HEK293T (cell line): ENCODE results near the gene ZBTB17.

ENCODE experiments used
- CTCF ChIA-PET: fragments of 350-600 bp; formaldehyde crosslinking; extraction: SDS; loops from one replicate; lab custom pipeline; 2021; ENCODE audit warnings: antibody characterized with exemption, inconsistent platforms; lab: Yijun Ruan, JAX
- POLR2A ChIA-PET: fragments of 350-600 bp; formaldehyde crosslinking; extraction: SDS; loops from one replicate; lab custom pipeline; 2020; ENCODE audit warnings: antibody characterized with exemption, inconsistent platforms; lab: Yijun Ruan, JAX
- DNase-seq: peaks from one replicate; pipeline ENCODE4 v3.0.0; 2012; ENCODE audit warnings: mixed read lengths; ENCODE audit errors: extremely low spot score
- ARNT ChIP-seq: fragments of 450-650 bp; IDR thresholded peaks from 2 replicates; pipeline ENCODE4 v1.6.1; 2017; ENCODE audit warnings: mild to moderate bottlenecking
- BHLHE40 ChIP-seq: fragments of 450-650 bp; IDR thresholded peaks from 2 replicates; pipeline ENCODE4 v1.6.1; 2016; ENCODE audit warnings: mild to moderate bottlenecking, moderate library complexity, borderline replicate concordance
- CTBP1 ChIP-seq: fragments of 450-650 bp; IDR thresholded peaks from 2 replicates; pipeline ENCODE4 v1.6.1; 2016; ENCODE audit warnings: borderline replicate concordance
- ELF4 ChIP-seq: fragments of 450-650 bp; IDR thresholded peaks from 2 replicates; pipeline ENCODE4 v1.6.1; 2017; ENCODE audit warnings: antibody characterized with exemption
- FOXA1 ChIP-seq: fragments of 450-650 bp; IDR thresholded peaks from 2 replicates; pipeline ENCODE4 v1.6.1; 2016; ENCODE audit warnings: mild to moderate bottlenecking
- FOXK2 ChIP-seq: fragments of 450-650 bp; IDR thresholded peaks from 2 replicates; pipeline ENCODE4 v1.6.1; 2016; ENCODE audit warnings: mild to moderate bottlenecking
- FOXM1 ChIP-seq: fragments of 450-650 bp; IDR thresholded peaks from 2 replicates; pipeline ENCODE4 v1.6.1; 2017; ENCODE audit warnings: mild to moderate bottlenecking, borderline replicate concordance
- HDGF ChIP-seq: fragments of 450-650 bp; IDR thresholded peaks from 2 replicates; pipeline ENCODE4 v1.6.1; 2017; ENCODE audit warnings: antibody characterized with exemption, borderline replicate concordance
- L3MBTL2 ChIP-seq: fragments of 450-650 bp; conservative IDR thresholded peaks from 2 replicates; pipeline ENCODE4 v1.6.1; 2016; ENCODE audit warnings: mild to moderate bottlenecking
- LEF1 ChIP-seq: fragments of 450-650 bp; IDR thresholded peaks from 2 replicates; pipeline ENCODE4 v1.6.1; 2017; ENCODE audit warnings: mild to moderate bottlenecking, borderline replicate concordance
- NFRKB ChIP-seq: fragments of 450-650 bp; IDR thresholded peaks from 2 replicates; pipeline ENCODE4 v1.6.1; 2016; ENCODE audit warnings: mild to moderate bottlenecking, moderate library complexity
- SP1 ChIP-seq: fragments of 450-650 bp; IDR thresholded peaks from 2 replicates; pipeline ENCODE4 v1.6.1; 2017
- SUZ12 ChIP-seq: fragments of 450-650 bp; IDR thresholded peaks from 2 replicates; pipeline ENCODE4 v1.6.1; 2016; ENCODE audit warnings: mild to moderate bottlenecking
- TARDBP ChIP-seq: fragments of 450-650 bp; IDR thresholded peaks from 2 replicates; pipeline ENCODE4 v1.6.1; 2016
- ZNF384 ChIP-seq: fragments of 450-650 bp; IDR thresholded peaks from 2 replicates; pipeline ENCODE4 v1.6.1; 2016
- TF ChIP-seq, protein P1 (sequence below): fragments of 450-650 bp; IDR thresholded peaks from 2 replicates; pipeline ENCODE4 v1.6.1; 2016

Gene ZBTB17

DNA sequence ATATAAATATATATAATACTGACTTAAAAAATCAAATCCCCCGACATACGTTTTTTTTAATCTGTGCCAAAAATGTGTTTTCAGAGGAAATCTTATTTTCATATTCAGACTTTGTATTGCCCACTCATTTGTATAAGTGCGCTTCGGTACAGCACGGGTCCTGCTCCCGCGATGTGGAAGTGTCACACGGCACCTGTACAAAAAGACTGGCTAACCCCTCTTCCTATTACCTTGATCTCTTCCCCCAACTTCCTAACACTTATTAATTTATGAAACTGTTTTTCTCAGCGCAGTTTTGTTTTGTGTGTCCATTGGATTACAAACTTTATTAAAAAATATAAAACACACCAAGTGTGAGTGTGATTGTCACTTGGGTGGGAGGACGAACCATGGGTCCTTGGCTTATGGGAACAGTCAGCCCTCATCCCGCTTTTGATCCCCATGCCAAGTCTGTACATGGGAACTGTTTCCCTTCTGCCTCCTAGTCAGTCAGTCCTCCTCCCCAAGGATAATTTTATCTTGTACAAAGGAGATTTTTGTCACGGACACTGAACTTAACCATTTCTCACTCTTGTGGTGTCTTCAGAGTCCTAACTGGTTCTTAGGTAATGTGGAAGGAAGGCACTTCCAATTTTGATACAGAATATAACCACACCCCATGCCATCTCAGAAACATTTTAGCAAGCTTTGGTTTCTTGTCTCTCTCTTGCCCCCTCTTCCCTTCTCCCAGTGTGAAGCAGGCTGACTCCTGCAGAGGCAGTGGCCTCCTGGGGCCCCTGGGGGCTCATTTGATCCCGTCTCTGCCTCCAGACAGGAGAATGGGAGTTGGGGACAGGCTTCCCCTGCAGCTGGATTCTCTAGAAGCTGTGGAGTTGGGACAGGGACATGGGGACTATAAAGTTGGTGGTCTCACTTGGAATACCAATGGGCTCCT, 35.5 kb downstream of the ZBTB17 start:
- CTCF ChIA-PET, result no interaction called here
- DNase-seq, result no peak
- TF ChIP-seq LEF1, result no peak
- POLR2A ChIA-PET, result no interaction called here

DNA sequence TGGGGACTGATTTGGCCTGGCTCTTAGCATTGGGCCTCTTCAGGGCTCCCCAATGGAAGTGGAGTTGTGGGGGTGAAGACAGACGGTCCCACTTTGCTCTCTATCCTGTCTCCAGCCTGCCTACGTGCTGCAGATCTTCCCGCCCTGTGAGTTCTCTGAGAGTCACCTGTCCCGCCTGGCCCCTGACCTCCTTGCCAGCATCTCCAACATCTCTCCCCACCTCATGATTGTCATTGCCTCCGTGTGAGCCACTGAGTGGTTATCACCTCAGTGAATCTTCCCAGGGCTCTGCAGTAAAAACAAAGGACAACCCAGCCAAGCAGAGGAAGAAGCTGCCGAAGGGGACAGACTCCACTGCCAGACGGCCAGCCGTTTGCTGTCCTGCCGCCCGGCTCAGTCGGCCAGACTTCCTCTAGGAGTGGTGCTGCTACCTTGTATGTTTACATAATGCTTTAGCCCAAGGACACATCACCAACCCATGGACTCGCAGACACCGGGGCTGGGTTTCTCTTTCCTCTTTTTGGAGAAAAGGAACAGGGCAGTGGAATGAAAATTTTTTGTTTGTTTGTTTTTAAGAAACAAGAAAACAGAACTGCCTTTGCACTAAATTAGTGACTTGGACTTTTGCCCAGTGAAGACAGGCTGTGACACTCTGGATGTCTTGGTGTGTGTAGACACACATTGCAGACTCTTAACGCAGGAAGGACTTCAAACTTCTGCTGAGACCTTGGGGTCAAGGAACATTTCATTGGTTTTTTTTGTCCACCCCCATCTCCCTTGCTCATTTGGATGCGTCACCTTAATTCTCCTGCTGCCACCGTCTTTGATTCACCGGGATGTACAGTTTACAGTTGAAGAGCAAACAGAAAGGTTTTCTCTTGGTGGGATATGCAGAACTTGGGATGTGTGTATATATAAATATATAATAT, 36.5 kb downstream of the ZBTB17 start:
- ChIA-PET CTCF (no interaction called here), POLR2A (no interaction called here)
- DNase-seq, result no peak
- TF ChIP-seq, protein P1, sequence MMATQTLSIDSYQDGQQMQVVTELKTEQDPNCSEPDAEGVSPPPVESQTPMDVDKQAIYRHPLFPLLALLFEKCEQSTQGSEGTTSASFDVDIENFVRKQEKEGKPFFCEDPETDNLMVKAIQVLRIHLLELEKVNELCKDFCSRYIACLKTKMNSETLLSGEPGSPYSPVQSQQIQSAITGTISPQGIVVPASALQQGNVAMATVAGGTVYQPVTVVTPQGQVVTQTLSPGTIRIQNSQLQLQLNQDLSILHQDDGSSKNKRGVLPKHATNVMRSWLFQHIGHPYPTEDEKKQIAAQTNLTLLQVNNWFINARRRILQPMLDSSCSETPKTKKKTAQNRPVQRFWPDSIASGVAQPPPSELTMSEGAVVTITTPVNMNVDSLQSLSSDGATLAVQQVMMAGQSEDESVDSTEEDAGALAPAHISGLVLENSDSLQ, result no peak
- TF ChIP-seq L3MBTL2, result no peak
- TF ChIP-seq LEF1, result no peak
- TF ChIP-seq FOXA1, result no peak
- no peak for TF ChIP-seq ZNF384
- TF ChIP-seq ELF4, result no peak
- TF ChIP-seq CTBP1, result no peak
- TF ChIP-seq NFRKB, result no peak
- TF ChIP-seq FOXM1, result no peak
- TF ChIP-seq BHLHE40, result no peak
- no peak for TF ChIP-seq ARNT
- no peak for TF ChIP-seq TARDBP
- TF ChIP-seq FOXK2, result no peak

GRCh38 chr1:15938628-15939161, 37.2 kb downstream of the ZBTB17 start:
- no peak for DNase-seq
- TF ChIP-seq ZNF384 (no peak), ELF4 (no peak), TARDBP (no peak), FOXK2 (no peak), SUZ12 (no peak), HDGF (no peak)
- ChIA-PET CTCF (interaction anchor here (1.7 kb wide), 1 partner anchor 13 kb away, joined by 5 read pairs; no protein-coding TSS in a partner anchor), POLR2A (no interaction called here)

DNA sequence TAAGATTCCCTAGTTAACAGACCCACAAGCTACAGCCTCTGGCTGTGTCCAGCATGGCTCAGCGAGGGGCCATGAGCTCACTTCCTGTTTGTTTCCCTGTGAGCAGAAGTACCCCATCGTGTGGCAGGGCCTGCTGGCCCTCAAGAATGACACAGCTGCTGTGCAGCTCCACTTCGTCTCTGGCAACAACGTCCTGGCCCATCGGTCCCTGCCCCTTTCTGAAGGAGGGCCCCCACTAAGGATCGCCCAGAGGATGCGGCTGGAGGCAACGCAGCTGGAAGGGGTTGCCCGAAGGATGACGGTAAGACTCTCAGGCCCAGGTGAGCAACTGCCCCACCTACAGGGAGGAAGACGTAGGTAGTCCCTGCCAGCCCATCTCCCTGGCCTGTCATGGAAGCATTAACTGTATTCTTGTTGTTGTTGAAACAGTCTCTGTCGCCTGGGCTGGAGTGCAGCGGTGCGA, 38.2 kb downstream of the ZBTB17 start:
- POLR2A ChIA-PET, result interaction anchor here (0.9 kb wide), 1 partner anchor 88 kb away, joined by 4 read pairs; no protein-coding TSS in a partner anchor
- DNase-seq, result no peak
- TF ChIP-seq HDGF, result no peak
- TF ChIP-seq SUZ12, result no peak
- TF ChIP-seq ZNF384, result no peak
- TF ChIP-seq TARDBP, result no peak
- TF ChIP-seq FOXM1, result no peak
- no peak for TF ChIP-seq SP1
- no peak for TF ChIP-seq NFRKB
- no peak for TF ChIP-seq CTBP1
- TF ChIP-seq BHLHE40, result no peak
- no peak for TF ChIP-seq FOXK2
- TF ChIP-seq, protein P1, result no peak
- CTCF ChIA-PET, result interaction anchor here (0.7 to 1.7 kb wide), 2 partner anchors 12 to 109 kb away, joined by 3 to 5 read pairs; no protein-coding TSS in a partner anchor

DNA sequence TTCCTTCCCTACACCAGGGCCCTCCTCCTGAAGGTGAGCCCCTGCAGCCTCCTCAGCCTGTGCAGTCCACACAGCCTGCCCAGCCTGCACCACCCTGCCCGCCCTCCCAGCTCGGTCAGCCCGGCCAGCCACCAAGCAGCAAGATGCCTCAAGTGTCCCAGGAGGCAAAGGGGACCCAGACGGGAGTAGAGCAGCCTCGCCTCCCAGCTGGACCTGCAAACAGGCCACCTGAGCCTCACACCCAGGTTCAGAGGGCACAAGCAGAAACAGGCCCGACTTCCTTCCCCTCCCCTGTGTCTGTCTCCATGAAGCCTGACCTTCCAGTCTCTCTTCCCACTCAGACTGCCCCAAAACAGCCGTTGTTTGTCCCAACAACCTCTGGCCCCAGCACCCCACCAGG, 38.8 kb downstream of the ZBTB17 start:
- DNase-seq, result peak; percentile 5
- CTCF ChIA-PET, result interaction anchor here (0.7 to 1.7 kb wide), 2 partner anchors 12 to 108 kb away, joined by 3 to 5 read pairs; no protein-coding TSS in a partner anchor
- TF ChIP-seq ELF4 (no peak), HDGF (no peak), TARDBP (no peak), CTBP1 (no peak), LEF1 (no peak), L3MBTL2 (no peak), ZNF384 (no peak), FOXM1 (no peak), BHLHE40 (no peak), SUZ12 (no peak), NFRKB (no peak)
- TF ChIP-seq, protein P1, result no peak
- POLR2A ChIA-PET, result interaction anchor here (0.9 kb wide), 1 partner anchor 88 kb away, joined by 4 read pairs; no protein-coding TSS in a partner anchor

GRCh38 chr1:15936025-15936424, 39.9 kb downstream of the ZBTB17 start:
- CTCF ChIA-PET, result interaction anchor here (0.6 kb wide), 1 partner anchor 96 kb away, joined by 3 read pairs; no protein-coding TSS in a partner anchor
- TF ChIP-seq FOXK2, result no peak
- no peak for TF ChIP-seq FOXM1
- no peak for TF ChIP-seq ELF4
- TF ChIP-seq FOXA1, result no peak
- no peak for TF ChIP-seq HDGF
- no peak for TF ChIP-seq ARNT
- TF ChIP-seq BHLHE40, result no peak
- no peak for TF ChIP-seq NFRKB
- TF ChIP-seq LEF1, result no peak
- no peak for TF ChIP-seq SP1
- TF ChIP-seq CTBP1, result no peak
- no peak for DNase-seq
- POLR2A ChIA-PET, result no interaction called here
